Upper lobe of left lung (tissue), 6 donors: ENCODE measurements around the gene CSTF1. TPM values are rescaled to one million over a fixed set of nuclear protein-coding genes. Genes with fewer than 3 reads are reported as not detected.

Experiments
- ATAC-seq, 2 donors: fragments of 200-7000 bp; cut with Tn5 transposase; one replicate each; pipeline ENCODE4 v1.9.1; 2022; ENCODE audit warnings: mild to moderate bottlenecking in 2 of 2, moderate library complexity in 2 of 2; ENCODE audit not compliant: low FRiP score in 2 of 2
- DNase-seq, 2 donors: peaks; one replicate each; pipeline ENCODE4 v3.0.0-alpha.2; 2019 to 2020
- H3K27ac ChIP-seq, 4 donors: fragments of 200-600 bp; sonication (generic); one replicate each; pipeline ENCODE4 v1.5.1; 2016 to 2019
- H3K27me3 ChIP-seq, 4 donors: fragments of 200-600 bp; sonication (generic); one replicate each; pipeline ENCODE4 v1.5.1; 2017 to 2019
- H3K36me3 ChIP-seq, 4 donors: fragments of 200-600 bp; sonication (generic); one replicate each; pipeline ENCODE4 v1.5.1; 2016 to 2019
- H3K4me1 ChIP-seq, 4 donors: fragments of 200-600 bp; sonication (generic); one replicate each; pipeline ENCODE4 v1.5.1; 2018 to 2019
- H3K4me3 ChIP-seq, 4 donors: fragments of 200-600 bp; sonication (generic); one replicate each; pipeline ENCODE4 v1.5.1; 2017 to 2019; ENCODE audit warnings: mild to moderate bottlenecking in 2 of 4, moderate library complexity in 1 of 4
- H3K9me3 ChIP-seq, 4 donors: fragments of 200-600 bp; sonication (generic); one replicate each; pipeline ENCODE4 v1.5.1; 2018 to 2019
- EP300 ChIP-seq, 4 donors: sonication (generic); formaldehyde crosslinking; IDR thresholded peaks; one replicate each; pipeline ENCODE4 v1.5.1; 2017; ENCODE audit warnings: antibody characterized with exemption in 4 of 4, control low read depth in 2 of 4
- POLR2A ChIP-seq, 4 donors: fragments of 450-650 bp; IDR thresholded peaks; one replicate each; pipeline ENCODE4 v1.5.1; 2016 to 2017; ENCODE audit warnings: antibody characterized with exemption in 4 of 4, mild to moderate bottlenecking in 2 of 4
- POLR2AphosphoS5 ChIP-seq, 2 donors: sonication (generic); formaldehyde crosslinking; IDR thresholded peaks; one replicate each; pipeline ENCODE4 v1.5.1; 2017; ENCODE audit warnings: antibody characterized with exemption in 2 of 2
- WGBS, 2 donors: methylation state at CpG; one replicate each; pipeline ENCODE4 v1.1.5; 2017 to 2018; 5-methylcytosine and 5-hydroxymethylcytosine counted together
- total RNA-seq, 6 donors: library from RNA; depleted of rRNA in 4 of 6; stranded (reverse); fragments of >200 nt in 4 of 6; gene quantifications; one replicate each; pipeline versions ENCODE4 v1.1.0 to v1.2.1, GENCODE V29; 2016 to 2021
- TF ChIP-seq, protein P1 (sequence below), 6 experiments: fragments of 450-650 bp in 4 of 6; fragments of 200-600 bp in 2 of 6; sonication (generic) in 2 of 6; IDR thresholded peaks; one replicate each; pipeline ENCODE4 v1.5.1; 2016 to 2019; ENCODE audit warnings: antibody characterized with exemption in 6 of 6
- donor health status: DM: no; HTN: no; CAD: no; lungs with moderate emphysema.
- donor health status: DM: no; HTN: yes; CAD: no; lungs with severe emphysema.

CSTF1 gene
- total RNA-seq, 6 donors from 2014 or later, result 3.3 to 30.5 (median 22.5) TPM

DNA sequence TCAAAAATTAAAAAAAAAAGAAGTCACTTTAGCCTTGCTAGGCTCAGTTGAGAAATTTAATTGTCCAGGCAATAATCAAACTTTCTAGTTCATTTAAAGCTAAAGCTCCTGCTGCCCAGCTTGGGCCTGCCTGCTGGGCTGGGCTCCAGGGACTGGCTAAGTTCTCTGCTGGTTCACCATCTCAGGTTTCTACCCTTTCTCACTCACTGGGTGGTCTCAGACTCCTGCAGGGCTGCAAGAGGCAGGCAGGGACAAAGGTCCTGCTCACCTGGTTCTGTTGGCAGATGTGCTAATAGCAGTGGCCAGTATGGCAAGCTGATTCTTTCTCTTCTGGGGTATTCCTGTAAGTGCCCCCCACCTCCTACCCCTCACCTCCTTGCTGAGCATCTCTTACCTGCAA lies 54.8 kb downstream of the CSTF1 start:
- H3K27ac ChIP-seq, result no peak overlapping the region
- ATAC-seq (no peak), DNase-seq (no peak)
- H3K4me1 ChIP-seq, result peaks cover 0 to 3% (median under 1%) of the 10 kb centered on the region in 4 donors
- H3K36me3 ChIP-seq, result peaks cover 0 to 5% (median 3%) of the 10 kb centered on the region in 4 donors
- H3K9me3 ChIP-seq, result no peaks in the 10 kb centered on the region
- no peak overlapping the region for H3K4me3 ChIP-seq
- TF ChIP-seq, protein P1, sequence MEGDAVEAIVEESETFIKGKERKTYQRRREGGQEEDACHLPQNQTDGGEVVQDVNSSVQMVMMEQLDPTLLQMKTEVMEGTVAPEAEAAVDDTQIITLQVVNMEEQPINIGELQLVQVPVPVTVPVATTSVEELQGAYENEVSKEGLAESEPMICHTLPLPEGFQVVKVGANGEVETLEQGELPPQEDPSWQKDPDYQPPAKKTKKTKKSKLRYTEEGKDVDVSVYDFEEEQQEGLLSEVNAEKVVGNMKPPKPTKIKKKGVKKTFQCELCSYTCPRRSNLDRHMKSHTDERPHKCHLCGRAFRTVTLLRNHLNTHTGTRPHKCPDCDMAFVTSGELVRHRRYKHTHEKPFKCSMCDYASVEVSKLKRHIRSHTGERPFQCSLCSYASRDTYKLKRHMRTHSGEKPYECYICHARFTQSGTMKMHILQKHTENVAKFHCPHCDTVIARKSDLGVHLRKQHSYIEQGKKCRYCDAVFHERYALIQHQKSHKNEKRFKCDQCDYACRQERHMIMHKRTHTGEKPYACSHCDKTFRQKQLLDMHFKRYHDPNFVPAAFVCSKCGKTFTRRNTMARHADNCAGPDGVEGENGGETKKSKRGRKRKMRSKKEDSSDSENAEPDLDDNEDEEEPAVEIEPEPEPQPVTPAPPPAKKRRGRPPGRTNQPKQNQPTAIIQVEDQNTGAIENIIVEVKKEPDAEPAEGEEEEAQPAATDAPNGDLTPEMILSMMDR (IDR thresholded peaks at IDR 0.05), result no peak
- no peak for TF ChIP-seq EP300 (IDR thresholded peaks at IDR 0.05)
- TF ChIP-seq POLR2A (IDR thresholded peaks at IDR 0.05), result no peak
- TF ChIP-seq POLR2AphosphoS5 (IDR thresholded peaks at IDR 0.05), result no peak
- H3K27me3 ChIP-seq, result no peaks in the 10 kb centered on the region

- H3K4me3 ChIP-seq, result no peak overlapping the region
- no peaks in the 10 kb centered on the region for H3K4me1 ChIP-seq
- no peaks in the 10 kb centered on the region for H3K27me3 ChIP-seq
- ATAC-seq (no peak), DNase-seq (no peak)
- H3K9me3 ChIP-seq, result no peaks in the 10 kb centered on the region
- H3K27ac ChIP-seq, result no peak overlapping the region
- TF ChIP-seq, protein P1 (IDR thresholded peaks at IDR 0.05), result no peak
- TF ChIP-seq POLR2A (IDR thresholded peaks at IDR 0.05) (no peak), POLR2AphosphoS5 (IDR thresholded peaks at IDR 0.05) (no peak), EP300 (IDR thresholded peaks at IDR 0.05) (no peak)
- H3K36me3 ChIP-seq, result peaks cover 0 to 5% (median 3%) of the 10 kb centered on the region in 4 donors
- WGBS, 2 donors, result 88 to 92% methylated on average over 5 of the region's 5 CpGs
Measured at GRCh38 chr20:56449459-56449858, 57.0 kb downstream of the CSTF1 start.

GRCh38 chr20:56451056-56451765 lies 58.8 kb downstream of the CSTF1 start:
- H3K4me3 ChIP-seq, result no peak overlapping the region
- H3K27me3 ChIP-seq, result no peaks in the 10 kb centered on the region
- no peak for DNase-seq
- H3K36me3 ChIP-seq, result peaks cover 0 to 5% (median 2%) of the 10 kb centered on the region in 4 donors
- no peaks in the 10 kb centered on the region for H3K4me1 ChIP-seq
- WGBS, 2 donors, result 69 to 73% methylated on average over 13 of the region's 13 CpGs
- TF ChIP-seq, protein P1 (IDR thresholded peaks at IDR 0.05), result no peak
- no peak for TF ChIP-seq EP300 (IDR thresholded peaks at IDR 0.05)
- no peak for TF ChIP-seq POLR2A (IDR thresholded peaks at IDR 0.05)
- TF ChIP-seq POLR2AphosphoS5 (IDR thresholded peaks at IDR 0.05), result no peak
- no peaks in the 10 kb centered on the region for H3K9me3 ChIP-seq
- no peak for ATAC-seq
- no peak overlapping the region for H3K27ac ChIP-seq

DNA sequence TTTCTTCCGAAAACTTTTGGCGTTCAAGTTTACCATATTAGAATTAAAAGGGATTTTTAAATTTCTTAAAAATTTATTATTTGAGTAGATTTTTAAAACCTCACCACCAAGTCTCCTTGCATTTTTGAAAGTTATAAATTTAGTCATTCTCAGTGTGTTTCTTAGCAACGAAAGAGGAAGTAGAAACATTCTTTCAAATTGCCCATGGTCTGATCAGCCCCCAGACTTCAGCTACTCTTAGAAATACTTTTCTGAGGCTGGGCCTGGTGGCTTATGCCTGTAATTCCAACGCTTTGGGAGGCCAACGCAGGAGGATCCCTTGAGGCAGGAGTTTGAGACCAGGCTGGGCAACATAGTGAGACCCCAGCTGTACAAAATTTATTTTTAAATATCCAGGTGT lies 60.9 kb downstream of the CSTF1 start:
- peaks cover 0 to 5% (median 2%) of the 10 kb centered on the region in 4 donors for H3K36me3 ChIP-seq
- 74 to 75% methylated on average over 5 of the region's 5 CpGs for WGBS, 2 donors
- no peaks in the 10 kb centered on the region for H3K27me3 ChIP-seq
- no peak for ATAC-seq
- no peak for TF ChIP-seq EP300 (IDR thresholded peaks at IDR 0.05)
- TF ChIP-seq, protein P1 (IDR thresholded peaks at IDR 0.05), result no peak
- TF ChIP-seq POLR2A (IDR thresholded peaks at IDR 0.05), result no peak
- TF ChIP-seq POLR2AphosphoS5 (IDR thresholded peaks at IDR 0.05), result no peak
- no peak for DNase-seq
- H3K4me3 ChIP-seq, result no peak overlapping the region
- H3K27ac ChIP-seq, result no peak overlapping the region
- H3K4me1 ChIP-seq, result no peaks in the 10 kb centered on the region
- no peaks in the 10 kb centered on the region for H3K9me3 ChIP-seq

- H3K36me3 ChIP-seq, result peaks cover 0 to 14% (median 8%) of the 10 kb centered on the region in 4 donors
- WGBS, 2 donors, result 74 to 78% methylated on average over 7 of the region's 7 CpGs
- H3K4me3 ChIP-seq, result no peak overlapping the region
- TF ChIP-seq EP300 (IDR thresholded peaks at IDR 0.05) (no peak), POLR2AphosphoS5 (IDR thresholded peaks at IDR 0.05) (no peak), POLR2A (IDR thresholded peaks at IDR 0.05) (no peak)
- TF ChIP-seq, protein P1 (IDR thresholded peaks at IDR 0.05), result no peak
- H3K27ac ChIP-seq, result no peak overlapping the region
- no peaks in the 10 kb centered on the region for H3K9me3 ChIP-seq
- DNase-seq (no peak), ATAC-seq (no peak)
- no peaks in the 10 kb centered on the region for H3K4me1 ChIP-seq
- no peaks in the 10 kb centered on the region for H3K27me3 ChIP-seq
Measured at GRCh38 chr20:56454754-56455153, 62.3 kb downstream of the CSTF1 start.
